ENCODE data around the gene ZGLP1.

DNA sequence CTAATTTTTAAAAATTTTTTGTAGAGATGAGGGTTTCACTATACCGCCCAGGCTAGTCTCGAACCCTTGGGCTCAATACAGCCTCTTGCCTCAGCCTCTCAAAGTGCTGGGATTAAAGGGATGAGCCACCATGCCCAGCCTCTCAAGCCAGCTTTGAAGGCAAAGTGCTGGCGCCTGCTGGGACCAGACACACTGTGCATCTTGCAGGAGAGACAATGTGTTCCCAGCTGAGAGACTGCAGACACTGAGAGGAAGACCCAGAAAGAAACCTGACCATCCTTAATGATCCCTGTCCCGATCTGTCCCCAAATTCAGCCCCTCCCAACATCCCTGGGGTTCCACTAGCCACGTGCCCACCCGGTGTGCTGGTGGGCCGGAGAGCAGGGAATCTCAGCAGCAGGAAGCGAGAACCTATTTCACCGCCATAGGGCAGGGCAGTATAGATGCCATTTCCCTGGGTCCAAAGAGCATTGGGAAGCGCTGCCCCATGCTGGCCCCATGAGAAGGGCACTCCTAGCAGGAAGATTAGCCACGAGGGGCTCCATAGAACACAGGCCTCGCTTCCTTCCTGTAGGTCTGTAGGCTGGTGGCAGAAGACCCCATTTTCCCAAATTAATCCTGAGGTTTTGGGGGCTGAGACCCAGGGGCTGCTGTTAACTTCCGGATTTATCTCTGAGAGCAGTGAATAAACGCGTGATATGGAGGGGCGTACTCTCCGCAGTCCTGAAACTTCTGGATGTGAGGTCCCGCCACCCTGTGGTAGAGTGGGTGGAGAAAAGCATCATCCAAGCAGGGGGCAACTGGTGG lies 22.7 kb upstream of the ZGLP1 start:
- TF ChIP-seq, protein P1, sequence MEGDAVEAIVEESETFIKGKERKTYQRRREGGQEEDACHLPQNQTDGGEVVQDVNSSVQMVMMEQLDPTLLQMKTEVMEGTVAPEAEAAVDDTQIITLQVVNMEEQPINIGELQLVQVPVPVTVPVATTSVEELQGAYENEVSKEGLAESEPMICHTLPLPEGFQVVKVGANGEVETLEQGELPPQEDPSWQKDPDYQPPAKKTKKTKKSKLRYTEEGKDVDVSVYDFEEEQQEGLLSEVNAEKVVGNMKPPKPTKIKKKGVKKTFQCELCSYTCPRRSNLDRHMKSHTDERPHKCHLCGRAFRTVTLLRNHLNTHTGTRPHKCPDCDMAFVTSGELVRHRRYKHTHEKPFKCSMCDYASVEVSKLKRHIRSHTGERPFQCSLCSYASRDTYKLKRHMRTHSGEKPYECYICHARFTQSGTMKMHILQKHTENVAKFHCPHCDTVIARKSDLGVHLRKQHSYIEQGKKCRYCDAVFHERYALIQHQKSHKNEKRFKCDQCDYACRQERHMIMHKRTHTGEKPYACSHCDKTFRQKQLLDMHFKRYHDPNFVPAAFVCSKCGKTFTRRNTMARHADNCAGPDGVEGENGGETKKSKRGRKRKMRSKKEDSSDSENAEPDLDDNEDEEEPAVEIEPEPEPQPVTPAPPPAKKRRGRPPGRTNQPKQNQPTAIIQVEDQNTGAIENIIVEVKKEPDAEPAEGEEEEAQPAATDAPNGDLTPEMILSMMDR (conservative IDR thresholded peaks at IDR 0.05; ENCODE audit: low read depth, low read length) = no peak
- no peak for TF ChIP-seq EZH2 (IDR thresholded peaks at IDR 0.05; ENCODE audit: low read length, unreplicated experiment)
- TF ChIP-seq EZH2phosphoT487 (IDR thresholded peaks at IDR 0.05; ENCODE audit: borderline replicate concordance, low read length) = no peak

All from PC-3 (cell line).